HCT116 (cell line): ENCODE data around the gene MAPRE2. TPM values are rescaled to one million over a fixed set of nuclear protein-coding genes. Genes with fewer than 3 reads are reported as not detected.

Experiments
- ATAC-seq: fragments of 200-7000 bp; cut with Tn5 transposase; 2 replicates; pipeline ENCODE4 v1.9.1; 2020; ENCODE audit warnings: mild to moderate bottlenecking, moderate library complexity
- BruUV-seq: library from RNA; stranded (reverse); fragments of 400-500 nt; replicated peaks from 2 replicates; lab custom pipeline; 2021; lab: Mats Ljungman, UMichigan
- CTCF ChIA-PET: fragments of 300-600 bp; sonication (Branson Sonifier 250); formaldehyde crosslinking; loops from one replicate; lab custom pipeline; 2021; ENCODE audit warnings: antibody characterized with exemption; lab: Charles Lee
- POLR2A ChIA-PET: fragments of 300-600, 350-600 bp; sonication (Branson Sonifier 250); formaldehyde crosslinking; loops from one replicate; lab custom pipeline; 2021; ENCODE audit warnings: antibody characterized with exemption; lab: Charles Lee
- RAD21 ChIA-PET, 2 experiments: fragments of 300-600 bp; sonication (Branson Sonifier 250); formaldehyde crosslinking; loops; one replicate each; lab custom pipeline; 2023; ENCODE audit warnings: low total read pairs in 2 of 2; ENCODE audit not compliant: uncharacterized antibody in 2 of 2, unreplicated experiment in 2 of 2, low non-redundant PET in 1 of 2; lab: Charles Lee
- DNase-seq: peaks from one replicate; pipeline ENCODE4 v3.0.0-alpha.2; 2010; ENCODE audit warnings: low read depth, low spot score
- H2AFZ ChIP-seq: fragments of 200-600 bp; shearing (Covaris generic), sonication (generic); 2 replicates; pipeline ENCODE4 v1.6.1; 2017; ENCODE audit warnings: low read depth, mixed run types, mixed read lengths, antibody characterized with exemption, low read length; ENCODE audit not compliant: poor library complexity, severe bottlenecking
- H3K27ac ChIP-seq: 2 replicates; pipeline ENCODE4 v1.5.1; 2012; ENCODE audit warnings: low read depth, low read length
- H3K27me3 ChIP-seq: fragments of 200-600 bp; sonication (generic); 2 replicates; pipeline ENCODE4 v1.6.1; 2016; ENCODE audit warnings: mixed run types, low read length, mixed read lengths; ENCODE audit not compliant: insufficient read depth
- H3K36me3 ChIP-seq, 2 experiments: fragments of 200-500 bp in 1 of 2; fragments of 200-600 bp in 1 of 2; sonication (Bioruptor generic) in 1 of 2; sonication (generic) in 1 of 2; 2 replicates each; pipeline versions ENCODE4 v1.5.1 to v1.6.1; 2014 to 2016; ENCODE audit warnings: low read length in 2 of 2, inconsistent platforms in 1 of 2, mixed read lengths in 1 of 2, mixed run types in 1 of 2; ENCODE audit not compliant: insufficient read depth in 2 of 2, control insufficient read depth in 1 of 2
- H3K4me1 ChIP-seq, 2 experiments: fragments of 200-600 bp in 1 of 2; sonication (generic) in 1 of 2; 2 replicates each; pipeline versions ENCODE4 v1.5.1 to v1.6.1; 2012 to 2017; ENCODE audit warnings: low read length in 2 of 2, inconsistent platforms in 1 of 2, mild to moderate bottlenecking in 1 of 2, mixed read lengths in 1 of 2, mixed run types in 1 of 2, moderate library complexity in 1 of 2; ENCODE audit not compliant: insufficient read depth in 2 of 2, control insufficient read depth in 1 of 2
- H3K4me2 ChIP-seq: fragments of 200-600 bp; sonication (generic); 2 replicates; pipeline ENCODE4 v1.6.1; 2017; ENCODE audit warnings: mixed run types, low read length, mixed read lengths
- H3K4me3 ChIP-seq, 2 experiments: fragments of 200-600 bp in 1 of 2; sonication (generic) in 1 of 2; replicated peaks in 1 of 2; 2 replicates each; pipeline ENCODE4 v1.5.1; 2011 to 2016; ENCODE audit warnings: low read length in 2 of 2, control low read depth in 1 of 2, low read depth in 1 of 2, mild to moderate bottlenecking in 1 of 2, mixed read lengths in 1 of 2, mixed run types in 1 of 2
- H3K79me2 ChIP-seq: fragments of 200-600 bp; sonication (generic); 2 replicates; pipeline ENCODE4 v1.6.1; 2017; ENCODE audit warnings: mild to moderate bottlenecking, mixed run types, low read length, moderate library complexity, mixed read lengths; ENCODE audit not compliant: insufficient read depth
- H3K9ac ChIP-seq: fragments of 200-600 bp; sonication (generic); 2 replicates; pipeline ENCODE4 v1.6.1; 2016; ENCODE audit warnings: low read length, mixed read lengths
- H3K9me2 ChIP-seq: fragments of 200-600 bp; sonication (generic), shearing (Covaris generic); 2 replicates; pipeline ENCODE4 v1.6.1; 2017; ENCODE audit warnings: mixed run types, mild to moderate bottlenecking, moderate library complexity; ENCODE audit not compliant: insufficient read depth
- H3K9me3 ChIP-seq, 2 experiments: fragments of 200-500 bp in 1 of 2; fragments of 200-600 bp in 1 of 2; sonication (Bioruptor generic) in 1 of 2; sonication (generic) in 1 of 2; 2 replicates each; pipeline ENCODE4 v1.6.1; 2014 to 2017; ENCODE audit warnings: low read length in 2 of 2, mixed read lengths in 2 of 2, inconsistent platforms in 1 of 2, low read depth in 1 of 2, mild to moderate bottlenecking in 1 of 2, mixed run types in 1 of 2, moderate library complexity in 1 of 2; ENCODE audit not compliant: control insufficient read depth in 1 of 2, insufficient read depth in 1 of 2
- H4K20me1 ChIP-seq: fragments of 200-600 bp; sonication (generic), shearing (Covaris generic); 2 replicates; pipeline ENCODE4 v1.6.1; 2017; ENCODE audit warnings: mixed run types, mild to moderate bottlenecking, moderate library complexity; ENCODE audit not compliant: insufficient read depth
- EZH2phosphoT487 ChIP-seq: fragments of 200-600 bp; IDR thresholded peaks from 2 replicates; pipeline ENCODE4 v1.6.1; 2018; ENCODE audit warnings: antibody characterized with exemption, borderline replicate concordance
- FOSL1 ChIP-seq: IDR thresholded peaks from 2 replicates; pipeline ENCODE4 v1.6.1; 2012; ENCODE audit warnings: low read depth
- POLR2AphosphoS5 ChIP-seq: IDR thresholded peaks from 2 replicates; pipeline ENCODE4 v1.6.1; 2011; ENCODE audit warnings: mild to moderate bottlenecking, low read depth, low read length, moderate library complexity
- SIN3A ChIP-seq: IDR thresholded peaks from 2 replicates; pipeline ENCODE4 v1.6.1; 2012; ENCODE audit warnings: low read depth
- ZNF274 ChIP-seq: fragments of 200-500 bp; sonication (Bioruptor generic); IDR thresholded peaks from 2 replicates; pipeline ENCODE4 v1.6.1; 2014; ENCODE audit warnings: mild to moderate bottlenecking, low read depth, low read length, inconsistent platforms
- intact Hi-C: fragments of 100-400 bp; cut with micrococcal nuclease; formaldehyde crosslinking; loops from 2 replicates; pipeline ENCODE4 v1.10.0; 2022
- total RNA-seq: library from RNA; stranded (reverse); gene quantifications from one replicate; pipeline ENCODE4 v1.2.1, GENCODE V29; 2021; ENCODE audit not compliant: unreplicated experiment
- TF ChIP-seq, protein P1 (sequence below): IDR thresholded peaks from 2 replicates; pipeline ENCODE4 v1.6.1; 2012
- TF ChIP-seq, protein P2 (sequence below): IDR thresholded peaks from 2 replicates; pipeline ENCODE4 v1.6.1; 2011; ENCODE audit warnings: mild to moderate bottlenecking, low read length, moderate library complexity; ENCODE audit not compliant: insufficient replicate concordance; ENCODE audit errors: extremely low read depth
- TF ChIP-seq, protein P3 (sequence below), 3 experiments: fragments of 200-600 bp in 1 of 3; sonication (generic) in 1 of 3; IDR thresholded peaks in 2 of 3; conservative IDR thresholded peaks in 1 of 3; 2 replicates each; pipeline ENCODE4 v1.5.1; 2012 to 2017; ENCODE audit warnings: low read depth in 2 of 3, low read length in 2 of 3, antibody characterized with exemption in 1 of 3, borderline replicate concordance in 1 of 3, control low read depth in 1 of 3, mild to moderate bottlenecking in 1 of 3, mixed read lengths in 1 of 3, mixed run types in 1 of 3, moderate library complexity in 1 of 3; ENCODE audit not compliant: insufficient read depth in 1 of 3
- TF ChIP-seq, protein P4 (sequence below): IDR thresholded peaks from 2 replicates; pipeline ENCODE4 v1.6.1; 2012

The MAPRE2 gene
- total RNA-seq, 1 experiment from 2014 or later, result 17.2 TPM

DNA sequence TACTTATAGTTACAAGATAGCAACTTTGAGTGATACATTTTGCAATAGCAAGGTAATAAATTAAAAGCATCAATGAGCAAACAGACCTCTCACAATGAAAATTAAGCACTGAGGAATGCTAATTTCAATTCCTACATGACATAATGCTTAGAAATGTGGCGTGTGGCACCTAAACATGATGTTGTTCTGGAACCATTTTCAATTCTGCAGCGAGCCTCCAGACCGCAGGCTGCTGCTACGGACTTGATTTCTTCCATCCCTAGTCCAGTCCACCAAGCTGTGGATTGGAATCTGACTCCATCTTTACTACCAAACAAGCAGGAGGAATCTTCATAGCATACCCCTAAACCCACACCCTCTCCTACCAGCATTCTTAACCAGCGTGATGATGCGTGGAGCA lies 140.9 kb downstream of the MAPRE2 start:
- RAD21 ChIA-PET, result no interaction called here
- intact Hi-C loops, result no loop called here
- no peak for ATAC-seq

More for the DNA sequence above, 140.9 kb downstream of the MAPRE2 start:
- H3K4me3 ChIP-seq, result no peak overlapping the region
- H3K9me3 ChIP-seq, result no peaks in the 10 kb centered on the region
- H3K27me3 ChIP-seq, result no peaks in the 10 kb centered on the region
- H3K27ac ChIP-seq, result no peak overlapping the region
- no peak overlapping the region for H3K4me2 ChIP-seq
- no peak overlapping the region for H3K9ac ChIP-seq
- H3K4me1 ChIP-seq, result no peaks in the 10 kb centered on the region
- no peaks in the 10 kb centered on the region for H3K9me2 ChIP-seq
- no peaks in the 10 kb centered on the region for H4K20me1 ChIP-seq
- POLR2A ChIA-PET, result no interaction called here
- H2AFZ ChIP-seq, result no peak overlapping the region
- DNase-seq, result no peak
- H3K36me3 ChIP-seq, result no peaks in the 10 kb centered on the region
- CTCF ChIA-PET, result no interaction called here
- H3K79me2 ChIP-seq, result no peaks in the 10 kb centered on the region
- TF ChIP-seq EZH2phosphoT487 (no peak), FOSL1 (no peak), SIN3A (no peak), ZNF274 (no peak), POLR2AphosphoS5 (no peak)
- TF ChIP-seq, protein P1, sequence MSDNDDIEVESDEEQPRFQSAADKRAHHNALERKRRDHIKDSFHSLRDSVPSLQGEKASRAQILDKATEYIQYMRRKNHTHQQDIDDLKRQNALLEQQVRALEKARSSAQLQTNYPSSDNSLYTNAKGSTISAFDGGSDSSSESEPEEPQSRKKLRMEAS, result no peak
- TF ChIP-seq, protein P2, sequence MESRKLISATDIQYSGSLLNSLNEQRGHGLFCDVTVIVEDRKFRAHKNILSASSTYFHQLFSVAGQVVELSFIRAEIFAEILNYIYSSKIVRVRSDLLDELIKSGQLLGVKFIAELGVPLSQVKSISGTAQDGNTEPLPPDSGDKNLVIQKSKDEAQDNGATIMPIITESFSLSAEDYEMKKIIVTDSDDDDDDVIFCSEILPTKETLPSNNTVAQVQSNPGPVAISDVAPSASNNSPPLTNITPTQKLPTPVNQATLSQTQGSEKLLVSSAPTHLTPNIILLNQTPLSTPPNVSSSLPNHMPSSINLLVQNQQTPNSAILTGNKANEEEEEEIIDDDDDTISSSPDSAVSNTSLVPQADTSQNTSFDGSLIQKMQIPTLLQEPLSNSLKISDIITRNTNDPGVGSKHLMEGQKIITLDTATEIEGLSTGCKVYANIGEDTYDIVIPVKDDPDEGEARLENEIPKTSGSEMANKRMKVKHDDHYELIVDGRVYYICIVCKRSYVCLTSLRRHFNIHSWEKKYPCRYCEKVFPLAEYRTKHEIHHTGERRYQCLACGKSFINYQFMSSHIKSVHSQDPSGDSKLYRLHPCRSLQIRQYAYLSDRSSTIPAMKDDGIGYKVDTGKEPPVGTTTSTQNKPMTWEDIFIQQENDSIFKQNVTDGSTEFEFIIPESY, result no peak
- TF ChIP-seq, protein P3, sequence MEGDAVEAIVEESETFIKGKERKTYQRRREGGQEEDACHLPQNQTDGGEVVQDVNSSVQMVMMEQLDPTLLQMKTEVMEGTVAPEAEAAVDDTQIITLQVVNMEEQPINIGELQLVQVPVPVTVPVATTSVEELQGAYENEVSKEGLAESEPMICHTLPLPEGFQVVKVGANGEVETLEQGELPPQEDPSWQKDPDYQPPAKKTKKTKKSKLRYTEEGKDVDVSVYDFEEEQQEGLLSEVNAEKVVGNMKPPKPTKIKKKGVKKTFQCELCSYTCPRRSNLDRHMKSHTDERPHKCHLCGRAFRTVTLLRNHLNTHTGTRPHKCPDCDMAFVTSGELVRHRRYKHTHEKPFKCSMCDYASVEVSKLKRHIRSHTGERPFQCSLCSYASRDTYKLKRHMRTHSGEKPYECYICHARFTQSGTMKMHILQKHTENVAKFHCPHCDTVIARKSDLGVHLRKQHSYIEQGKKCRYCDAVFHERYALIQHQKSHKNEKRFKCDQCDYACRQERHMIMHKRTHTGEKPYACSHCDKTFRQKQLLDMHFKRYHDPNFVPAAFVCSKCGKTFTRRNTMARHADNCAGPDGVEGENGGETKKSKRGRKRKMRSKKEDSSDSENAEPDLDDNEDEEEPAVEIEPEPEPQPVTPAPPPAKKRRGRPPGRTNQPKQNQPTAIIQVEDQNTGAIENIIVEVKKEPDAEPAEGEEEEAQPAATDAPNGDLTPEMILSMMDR (IDR thresholded peaks at IDR 0.05 in 2 of 3, conservative IDR thresholded peaks at IDR 0.05 in 1 of 3; ENCODE audit: borderline replicate concordance in 1 of 3, insufficient read depth in 1 of 3, low read depth in 2 of 3, low read length in 2 of 3), result no peak
- TF ChIP-seq, protein P4, sequence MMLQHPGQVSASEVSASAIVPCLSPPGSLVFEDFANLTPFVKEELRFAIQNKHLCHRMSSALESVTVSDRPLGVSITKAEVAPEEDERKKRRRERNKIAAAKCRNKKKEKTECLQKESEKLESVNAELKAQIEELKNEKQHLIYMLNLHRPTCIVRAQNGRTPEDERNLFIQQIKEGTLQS, result no peak
- no TSS peak for BruUV-seq
